Measurements from ENCODE around the gene MATK.
"Not testable (repeated sequence)": the region's sequence is repeated elsewhere in the genome, so short reads cannot be mapped to it uniquely, and the experiment has no call there.

GRCh38 chr19:3758297-3758696, 27.9 kb downstream of the MATK start:
- not testable (repeated sequence) for TF ChIP-seq POLR2A, CTCF, POLR2AphosphoS5, EP300 (IDR thresholded peaks at IDR 0.05)

All from sigmoid colon (tissue), 4 donors.